Measurements from ENCODE around the gene RAMAC.

GRCh38 chr15:82995938-82996337, 9.9 kb downstream of the RAMAC start:
- TF ChIP-seq EZH2 (IDR thresholded peaks at IDR 0.05; ENCODE audit: low read depth) = no peak
- no peak for TF ChIP-seq CTCF (conservative IDR thresholded peaks at IDR 0.05)
